HL-60 (cell line): Measurements from ENCODE around the gene ALDH5A1.

Experiments
- DNase-seq, 2 experiments: peaks; one replicate each; pipeline ENCODE4 v3.0.0-alpha.2; 2010 to 2020; ENCODE audit warnings: low read depth in 1 of 2, low spot score in 1 of 2
- H3K27ac ChIP-seq: fragments of 250-450 bp; sonication (Bioruptor Pico); replicated peaks from 2 replicates; pipeline ENCODE4 v1.5.1; 2020; ENCODE audit warnings: mild to moderate bottlenecking, moderate library complexity
- H3K27me3 ChIP-seq: fragments of 250-450 bp; sonication (Bioruptor Pico); 2 replicates; pipeline ENCODE4 v1.5.1; 2021; ENCODE audit warnings: mild to moderate bottlenecking, moderate library complexity; ENCODE audit not compliant: insufficient read depth, poor library complexity, severe bottlenecking
- H3K4me3 ChIP-seq: replicated peaks from 2 replicates; pipeline ENCODE4 v1.5.1; 2011; ENCODE audit warnings: mild to moderate bottlenecking, control low read depth, low read length; ENCODE audit not compliant: insufficient read depth
- CTCF ChIP-seq: IDR thresholded peaks from one replicate; pipeline ENCODE4 v1.5.1; 2011; ENCODE audit warnings: low read length, control low read depth, inconsistent platforms; ENCODE audit not compliant: insufficient read depth
- POLR2AphosphoS5 ChIP-seq: IDR thresholded peaks from 2 replicates; pipeline ENCODE4 v1.6.1; 2012; ENCODE audit warnings: low read depth
- SPI1 ChIP-seq: IDR thresholded peaks from 2 replicates; pipeline ENCODE4 v1.6.1; 2012; ENCODE audit warnings: low read depth, mild to moderate bottlenecking, borderline replicate concordance
- TF ChIP-seq, protein P1 (sequence below): IDR thresholded peaks from 2 replicates; pipeline ENCODE4 v1.6.1; 2012; ENCODE audit warnings: low read depth; ENCODE audit not compliant: insufficient replicate concordance

The ALDH5A1 gene

DNA sequence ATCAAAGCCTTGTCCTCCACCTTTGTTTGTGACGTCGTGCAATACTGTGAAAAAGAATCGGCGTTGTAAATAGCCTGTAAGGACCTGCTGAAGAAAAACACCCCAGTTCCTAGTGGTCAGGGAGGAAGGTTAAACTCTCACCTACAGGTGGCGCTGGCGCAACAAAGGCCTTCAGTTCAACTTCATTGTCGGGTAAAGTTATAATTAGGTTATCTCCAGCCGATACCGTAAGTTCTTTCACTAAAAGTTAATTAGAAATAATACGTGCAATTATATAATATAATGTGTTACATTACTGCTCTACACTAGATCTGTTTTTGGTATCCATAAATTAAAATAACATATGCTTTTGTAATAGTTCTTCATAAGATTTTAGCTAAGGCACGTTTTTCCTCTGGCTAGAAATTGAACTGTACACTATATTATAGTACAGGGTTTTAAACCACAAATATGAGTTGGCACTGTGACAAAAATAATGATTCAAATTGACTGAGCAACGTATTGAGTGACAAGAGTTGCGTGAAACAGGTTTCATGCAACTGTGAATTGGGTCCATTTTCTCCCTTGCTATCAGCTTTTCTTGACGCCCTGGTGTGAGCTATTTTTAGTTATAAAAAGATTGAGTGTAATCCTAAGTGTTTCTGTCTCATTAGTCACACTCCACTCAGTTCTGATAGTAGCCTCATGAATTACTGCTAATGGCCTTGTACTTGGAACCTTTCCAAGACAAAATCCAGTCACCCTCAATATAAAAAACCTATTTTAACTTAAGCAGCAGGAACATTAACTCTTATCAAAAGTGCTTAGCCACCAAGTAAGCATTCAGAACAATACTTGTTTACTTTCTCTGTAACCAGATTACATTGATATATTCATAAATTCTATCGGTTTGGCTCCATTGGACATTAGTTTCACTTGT is 89.0 kb downstream of the ALDH5A1 start:
- H3K4me3 ChIP-seq = no peak overlapping the region
- DNase-seq = peak; percentile 38 to 63
- no peak overlapping the region for H3K27ac ChIP-seq
- TF ChIP-seq CTCF (peak; percentile 58), SPI1 (no peak)
- peaks cover 2% of the 10 kb centered on the region for H3K27me3 ChIP-seq

- Histone ChIP-seq H3K27me3 (peaks cover 2% of the 10 kb centered on the region), H3K4me3 (no peak overlapping the region), H3K27ac (no peak overlapping the region)
- TF ChIP-seq POLR2AphosphoS5 (no peak), SPI1 (no peak), CTCF (no peak)
- TF ChIP-seq, protein P1, sequence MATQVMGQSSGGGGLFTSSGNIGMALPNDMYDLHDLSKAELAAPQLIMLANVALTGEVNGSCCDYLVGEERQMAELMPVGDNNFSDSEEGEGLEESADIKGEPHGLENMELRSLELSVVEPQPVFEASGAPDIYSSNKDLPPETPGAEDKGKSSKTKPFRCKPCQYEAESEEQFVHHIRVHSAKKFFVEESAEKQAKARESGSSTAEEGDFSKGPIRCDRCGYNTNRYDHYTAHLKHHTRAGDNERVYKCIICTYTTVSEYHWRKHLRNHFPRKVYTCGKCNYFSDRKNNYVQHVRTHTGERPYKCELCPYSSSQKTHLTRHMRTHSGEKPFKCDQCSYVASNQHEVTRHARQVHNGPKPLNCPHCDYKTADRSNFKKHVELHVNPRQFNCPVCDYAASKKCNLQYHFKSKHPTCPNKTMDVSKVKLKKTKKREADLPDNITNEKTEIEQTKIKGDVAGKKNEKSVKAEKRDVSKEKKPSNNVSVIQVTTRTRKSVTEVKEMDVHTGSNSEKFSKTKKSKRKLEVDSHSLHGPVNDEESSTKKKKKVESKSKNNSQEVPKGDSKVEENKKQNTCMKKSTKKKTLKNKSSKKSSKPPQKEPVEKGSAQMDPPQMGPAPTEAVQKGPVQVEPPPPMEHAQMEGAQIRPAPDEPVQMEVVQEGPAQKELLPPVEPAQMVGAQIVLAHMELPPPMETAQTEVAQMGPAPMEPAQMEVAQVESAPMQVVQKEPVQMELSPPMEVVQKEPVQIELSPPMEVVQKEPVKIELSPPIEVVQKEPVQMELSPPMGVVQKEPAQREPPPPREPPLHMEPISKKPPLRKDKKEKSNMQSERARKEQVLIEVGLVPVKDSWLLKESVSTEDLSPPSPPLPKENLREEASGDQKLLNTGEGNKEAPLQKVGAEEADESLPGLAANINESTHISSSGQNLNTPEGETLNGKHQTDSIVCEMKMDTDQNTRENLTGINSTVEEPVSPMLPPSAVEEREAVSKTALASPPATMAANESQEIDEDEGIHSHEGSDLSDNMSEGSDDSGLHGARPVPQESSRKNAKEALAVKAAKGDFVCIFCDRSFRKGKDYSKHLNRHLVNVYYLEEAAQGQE = no peak
- DNase-seq = no peak
Measured at GRCh38 chr6:24584382-24584720, 89.6 kb downstream of the ALDH5A1 start.
